Epithelial cell of esophagus (primary cell): ENCODE measurements around the gene SUN2.
A peak's percentile ranks its signal among the peaks of the same experiment; 100 is the strongest.

Experiments
- DNase-seq: peaks from one replicate; pipeline ENCODE4 v3.0.0; 2010; ENCODE audit warnings: low read depth
- H3K4me3 ChIP-seq: 2 replicates; pipeline ENCODE4 v1.5.1; 2011; ENCODE audit warnings: mild to moderate bottlenecking, low read length, control low read depth
- TF ChIP-seq, protein P1 (sequence below): IDR thresholded peaks from 2 replicates; pipeline ENCODE4 v1.5.1; 2011; ENCODE audit warnings: low read depth, mild to moderate bottlenecking, low read length, control low read depth, inconsistent platforms; ENCODE audit not compliant: insufficient read depth; ENCODE audit errors: missing control alignments

The SUN2 gene

DNA sequence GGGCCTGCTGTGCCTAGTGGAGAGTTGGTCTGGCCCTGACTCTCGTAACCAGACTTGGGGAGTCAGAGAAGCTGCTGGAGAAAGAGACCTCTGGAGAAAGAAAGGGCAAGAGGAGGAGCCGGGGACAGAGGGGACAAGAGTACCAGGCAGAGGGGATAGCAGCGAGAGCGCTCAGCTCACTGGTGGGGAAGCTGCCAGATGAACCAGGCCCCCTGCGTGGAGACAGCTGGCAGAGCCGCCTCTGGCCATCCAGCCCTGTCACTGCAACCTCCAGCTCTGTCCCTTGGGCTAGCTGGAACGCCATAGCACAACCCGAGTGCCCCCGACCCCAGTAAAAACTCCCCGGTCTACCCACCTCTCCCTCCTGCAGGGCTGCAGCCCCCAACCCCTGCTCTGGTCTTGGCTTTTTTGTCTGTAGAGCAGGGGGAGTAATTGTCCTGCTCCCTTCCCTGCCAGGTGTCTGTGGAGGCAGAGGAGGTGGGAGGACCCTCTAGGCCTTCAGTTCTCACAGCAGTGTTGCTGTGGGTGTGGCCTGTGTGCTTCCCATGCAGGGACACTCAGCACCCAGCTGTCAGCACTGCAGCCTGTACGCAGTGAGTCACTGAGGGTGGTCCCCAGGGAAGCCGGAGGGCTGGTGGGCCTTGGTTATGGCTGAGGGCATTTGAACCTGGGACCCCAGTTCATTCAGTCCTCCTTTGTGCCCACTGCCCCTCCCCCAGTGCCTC, 4.8 kb upstream of the SUN2 start:
- TF ChIP-seq, protein P1, sequence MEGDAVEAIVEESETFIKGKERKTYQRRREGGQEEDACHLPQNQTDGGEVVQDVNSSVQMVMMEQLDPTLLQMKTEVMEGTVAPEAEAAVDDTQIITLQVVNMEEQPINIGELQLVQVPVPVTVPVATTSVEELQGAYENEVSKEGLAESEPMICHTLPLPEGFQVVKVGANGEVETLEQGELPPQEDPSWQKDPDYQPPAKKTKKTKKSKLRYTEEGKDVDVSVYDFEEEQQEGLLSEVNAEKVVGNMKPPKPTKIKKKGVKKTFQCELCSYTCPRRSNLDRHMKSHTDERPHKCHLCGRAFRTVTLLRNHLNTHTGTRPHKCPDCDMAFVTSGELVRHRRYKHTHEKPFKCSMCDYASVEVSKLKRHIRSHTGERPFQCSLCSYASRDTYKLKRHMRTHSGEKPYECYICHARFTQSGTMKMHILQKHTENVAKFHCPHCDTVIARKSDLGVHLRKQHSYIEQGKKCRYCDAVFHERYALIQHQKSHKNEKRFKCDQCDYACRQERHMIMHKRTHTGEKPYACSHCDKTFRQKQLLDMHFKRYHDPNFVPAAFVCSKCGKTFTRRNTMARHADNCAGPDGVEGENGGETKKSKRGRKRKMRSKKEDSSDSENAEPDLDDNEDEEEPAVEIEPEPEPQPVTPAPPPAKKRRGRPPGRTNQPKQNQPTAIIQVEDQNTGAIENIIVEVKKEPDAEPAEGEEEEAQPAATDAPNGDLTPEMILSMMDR = no peak

DNA sequence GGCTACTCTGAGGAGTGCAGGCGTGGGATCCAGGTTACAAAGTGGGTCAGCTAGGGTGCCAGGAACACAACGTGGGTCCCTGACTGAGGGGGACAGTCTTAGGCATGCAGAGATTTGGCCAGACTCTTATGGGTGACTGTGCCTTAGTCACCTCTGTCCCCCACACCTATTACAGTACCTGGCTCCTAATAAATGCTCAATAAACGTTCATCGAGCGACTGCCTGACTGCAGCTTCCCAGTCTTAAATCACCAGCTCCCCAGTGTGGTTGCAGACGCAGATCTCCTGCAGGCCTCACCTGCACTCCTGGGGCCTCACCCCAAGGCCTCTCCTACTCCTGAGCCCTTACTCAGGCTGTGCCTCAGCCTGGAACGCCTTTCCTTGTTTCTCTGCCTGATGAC, 3.2 kb upstream of the SUN2 start:
- no peak overlapping the region for H3K4me3 ChIP-seq
- TF ChIP-seq, protein P1 = no peak

More for the DNA sequence above, 4.8 kb upstream of the SUN2 start:
- no peak for DNase-seq
- no peak overlapping the region for H3K4me3 ChIP-seq

DNA sequence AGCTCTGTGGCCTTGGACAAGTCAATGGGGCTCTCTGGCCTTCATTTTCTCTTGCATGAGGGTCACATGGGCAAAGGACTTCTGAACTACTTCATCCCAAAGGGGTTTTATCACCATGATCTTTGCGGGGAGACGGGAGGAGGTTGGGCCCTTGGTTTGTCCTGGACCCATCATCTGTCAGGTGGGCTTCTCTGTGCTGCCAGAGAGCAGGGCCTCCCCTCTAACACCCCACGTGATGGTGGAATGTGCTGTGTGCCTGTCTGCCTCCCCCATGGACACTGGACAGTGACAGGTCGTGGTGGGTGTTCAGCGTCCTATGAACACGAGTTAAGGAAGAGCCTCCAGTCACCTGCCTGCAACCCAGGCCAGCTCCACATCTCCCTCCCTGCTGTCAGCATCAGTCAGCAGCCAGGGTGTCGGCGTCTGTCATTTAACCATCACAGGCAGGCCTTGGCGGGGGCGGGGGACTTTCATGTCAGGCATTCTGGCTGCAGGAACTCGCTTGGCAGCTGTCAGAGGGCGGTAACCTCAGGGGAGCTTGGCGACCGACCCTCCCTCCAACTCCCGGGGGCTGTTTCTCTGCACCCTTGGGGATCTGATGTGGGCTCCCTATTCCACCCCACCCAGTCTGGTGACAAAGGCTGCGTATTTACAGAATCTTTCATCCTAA, 2.6 kb upstream of the SUN2 start:
- H3K4me3 ChIP-seq = no peak overlapping the region
- DNase-seq = no peak

More for the DNA sequence above, 3.2 kb upstream of the SUN2 start:
- no peak for DNase-seq

DNA sequence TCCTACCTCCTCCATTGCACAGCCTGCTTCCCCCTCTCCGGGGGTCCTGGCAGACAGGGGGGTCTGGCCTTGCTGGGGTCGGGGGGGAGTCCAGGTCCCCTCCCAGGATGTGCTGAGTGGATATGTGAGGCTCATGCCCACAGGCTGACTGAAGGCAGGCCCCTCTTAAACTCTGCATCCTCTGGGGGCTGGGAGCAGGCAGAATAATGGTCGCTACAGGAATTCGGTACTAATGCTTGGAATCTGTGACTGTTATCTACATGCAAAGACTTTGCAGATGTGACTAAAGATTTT, 1.6 kb upstream of the SUN2 start:
- no peak overlapping the region for H3K4me3 ChIP-seq
- no peak for DNase-seq
- TF ChIP-seq, protein P1 = no peak

More for the DNA sequence above, 2.6 kb upstream of the SUN2 start:
- TF ChIP-seq, protein P1 = no peak

DNA sequence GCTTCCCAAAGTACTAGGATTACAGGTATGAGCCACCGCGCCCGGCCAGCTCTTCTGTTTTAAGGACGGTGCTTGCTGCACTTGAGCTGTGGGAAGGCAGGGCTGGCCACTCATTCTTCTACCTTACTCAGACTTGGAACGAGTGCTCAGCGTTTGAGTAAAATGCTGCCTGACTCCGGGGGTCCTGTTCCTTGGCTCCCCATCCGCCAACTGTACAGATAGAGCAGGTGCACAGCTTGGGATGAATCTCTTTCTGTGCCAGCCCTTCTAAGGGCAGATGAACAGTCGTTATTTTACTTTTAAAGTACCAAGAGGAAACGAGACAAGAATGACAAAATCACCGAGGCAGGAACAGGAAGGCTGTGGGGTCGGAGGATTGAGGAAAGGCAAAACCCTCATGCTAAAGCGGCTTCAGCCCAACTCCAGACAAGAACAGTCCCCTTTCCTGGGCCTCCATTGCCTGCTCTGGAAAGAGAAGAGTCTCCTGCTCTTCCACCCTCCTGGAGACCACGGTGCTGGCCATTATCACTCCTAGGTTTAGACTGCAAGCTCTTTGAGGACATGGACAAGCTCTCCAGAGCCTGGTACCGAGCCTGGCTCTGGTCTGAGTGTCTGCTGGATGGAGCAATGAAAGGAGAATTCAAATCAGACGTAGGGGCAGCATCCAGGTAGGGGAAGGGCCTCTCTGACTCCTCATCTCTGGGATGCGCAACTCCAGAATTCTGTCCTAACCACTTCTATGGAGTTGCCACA, 1.1 kb upstream of the SUN2 start:
- no peak for DNase-seq
- TF ChIP-seq, protein P1 = no peak
- peak overlapping the region; percentile 50 for H3K4me3 ChIP-seq

DNA sequence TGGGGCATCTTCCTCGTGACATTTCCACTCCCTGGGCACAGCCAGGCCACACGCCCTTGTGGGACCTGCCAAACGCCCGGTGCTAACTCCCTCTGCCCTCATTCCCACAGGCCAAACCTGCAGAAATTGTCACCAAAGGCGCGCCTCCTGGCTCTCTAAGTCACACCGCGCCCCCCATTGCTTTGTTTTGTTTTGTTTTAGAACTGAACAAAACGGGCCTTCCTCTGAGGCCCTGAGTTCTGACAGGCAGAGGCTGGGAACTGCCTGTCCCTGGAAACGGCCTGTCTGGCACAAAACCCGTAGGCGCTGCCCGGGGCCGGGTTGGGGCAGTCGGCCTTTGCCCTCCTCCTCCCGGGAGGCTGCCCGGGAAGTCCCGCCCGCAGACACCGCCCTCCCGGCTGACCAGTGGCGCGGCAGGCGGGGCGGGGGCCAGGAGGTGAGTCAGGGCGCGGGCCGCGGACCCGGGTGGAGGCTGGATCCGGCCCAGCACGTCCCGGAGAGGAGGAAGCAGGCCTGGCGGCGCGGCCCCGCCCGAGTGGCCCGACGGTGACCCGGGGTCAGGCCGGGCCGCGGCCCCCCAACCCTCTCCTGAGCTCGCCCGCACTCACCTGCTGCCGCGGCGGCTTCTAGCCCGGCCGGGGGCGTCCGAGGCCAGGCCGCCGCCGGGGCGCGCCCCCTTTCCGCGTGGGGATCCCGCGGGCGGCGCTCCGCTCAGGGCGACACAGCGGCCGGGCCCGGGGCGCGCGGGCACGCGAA, 465 bp downstream of the SUN2 start:
- DNase-seq = peak; percentile 35
- H3K4me3 ChIP-seq = peak overlapping the region; percentile 52
- TF ChIP-seq, protein P1 = no peak
